ENCODE data around the gene CTAG2.

The CTAG2 gene

DNA sequence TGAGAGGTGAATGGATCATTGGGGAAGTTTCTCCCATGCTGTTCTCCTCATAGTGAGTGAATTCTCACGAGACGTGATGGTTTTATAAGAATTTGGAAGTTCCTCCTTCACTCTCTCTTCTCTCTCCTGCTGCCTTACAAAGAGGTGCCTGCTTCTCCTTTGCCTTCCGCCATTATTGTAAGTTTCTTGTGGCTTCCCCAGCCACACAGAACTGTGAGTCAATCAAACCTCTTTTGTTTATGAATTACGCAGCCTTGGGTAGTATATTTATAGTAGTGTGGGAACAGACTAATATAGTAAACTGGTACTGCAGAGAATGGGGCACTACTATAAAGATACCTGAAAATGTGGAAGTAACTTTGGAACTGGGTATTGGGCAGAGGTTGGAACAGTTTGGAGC, 7.8 kb upstream of the CTAG2 start:
- TF ChIP-seq, protein P1, sequence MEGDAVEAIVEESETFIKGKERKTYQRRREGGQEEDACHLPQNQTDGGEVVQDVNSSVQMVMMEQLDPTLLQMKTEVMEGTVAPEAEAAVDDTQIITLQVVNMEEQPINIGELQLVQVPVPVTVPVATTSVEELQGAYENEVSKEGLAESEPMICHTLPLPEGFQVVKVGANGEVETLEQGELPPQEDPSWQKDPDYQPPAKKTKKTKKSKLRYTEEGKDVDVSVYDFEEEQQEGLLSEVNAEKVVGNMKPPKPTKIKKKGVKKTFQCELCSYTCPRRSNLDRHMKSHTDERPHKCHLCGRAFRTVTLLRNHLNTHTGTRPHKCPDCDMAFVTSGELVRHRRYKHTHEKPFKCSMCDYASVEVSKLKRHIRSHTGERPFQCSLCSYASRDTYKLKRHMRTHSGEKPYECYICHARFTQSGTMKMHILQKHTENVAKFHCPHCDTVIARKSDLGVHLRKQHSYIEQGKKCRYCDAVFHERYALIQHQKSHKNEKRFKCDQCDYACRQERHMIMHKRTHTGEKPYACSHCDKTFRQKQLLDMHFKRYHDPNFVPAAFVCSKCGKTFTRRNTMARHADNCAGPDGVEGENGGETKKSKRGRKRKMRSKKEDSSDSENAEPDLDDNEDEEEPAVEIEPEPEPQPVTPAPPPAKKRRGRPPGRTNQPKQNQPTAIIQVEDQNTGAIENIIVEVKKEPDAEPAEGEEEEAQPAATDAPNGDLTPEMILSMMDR (IDR thresholded peaks at IDR 0.05; ENCODE audit: low read length, missing control alignments) = no peak
- H3K4me3 ChIP-seq (replicated peaks; ENCODE audit: low read depth, low read length) = no peak overlapping the region
- no peak for DNase-seq (ENCODE audit: low read depth)

DNA sequence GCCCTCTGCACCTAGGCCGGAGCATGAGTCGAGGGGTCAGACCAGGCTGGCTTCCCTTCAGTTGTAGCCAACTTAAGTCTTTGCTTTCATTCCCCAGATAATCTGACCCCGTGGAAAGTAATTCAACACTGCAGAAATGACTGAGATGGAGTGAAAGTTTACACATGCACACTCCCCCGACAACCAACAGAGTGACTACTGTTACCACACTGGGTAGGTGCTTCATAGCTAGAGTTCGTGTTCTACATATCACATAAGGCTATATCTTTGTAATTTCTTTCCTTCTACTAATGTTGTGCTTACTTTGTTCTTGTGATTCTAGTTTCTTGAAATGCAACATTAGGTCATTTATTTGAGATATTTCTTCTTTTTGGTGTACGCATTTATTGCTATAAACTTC, 7.2 kb upstream of the CTAG2 start:
- TF ChIP-seq, protein P1 (IDR thresholded peaks at IDR 0.05; ENCODE audit: low read length, missing control alignments) = no peak
- no peak overlapping the region for H3K4me3 ChIP-seq (replicated peaks; ENCODE audit: low read depth, low read length)

GRCh38 chrX:154658957-154659356, 5.6 kb upstream of the CTAG2 start:
- no peak overlapping the region for H3K4me3 ChIP-seq (replicated peaks; ENCODE audit: low read depth, low read length)
- TF ChIP-seq, protein P1 (IDR thresholded peaks at IDR 0.05; ENCODE audit: low read length, missing control alignments) = no peak
- no peak for DNase-seq (ENCODE audit: low read depth)

More for the DNA sequence above, 7.2 kb upstream of the CTAG2 start:
- DNase-seq (ENCODE audit: low read depth) = no peak

DNA sequence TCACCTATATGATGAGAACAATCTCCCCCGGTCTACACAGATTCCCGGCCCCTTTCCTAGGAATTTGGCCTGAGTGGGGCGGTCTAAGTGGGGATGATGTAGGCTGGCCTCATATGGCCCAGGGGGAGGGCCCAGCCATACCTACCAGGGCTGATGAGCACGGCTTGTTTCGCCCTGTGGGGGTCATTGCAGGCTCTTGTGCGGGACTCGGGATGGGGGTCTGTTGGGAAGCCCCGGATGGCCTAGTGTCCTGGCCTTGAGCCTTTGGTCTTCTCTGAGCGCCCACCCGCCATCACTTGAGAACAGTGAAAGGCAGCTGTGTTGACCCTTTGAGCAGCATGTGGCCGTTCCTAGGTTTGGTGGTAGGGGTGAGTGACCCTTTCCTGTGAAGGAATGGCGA, 4.8 kb upstream of the CTAG2 start:
- no peak overlapping the region for H3K4me3 ChIP-seq (replicated peaks; ENCODE audit: low read depth, low read length)
- no peak for DNase-seq (ENCODE audit: low read depth)
- TF ChIP-seq, protein P1 (IDR thresholded peaks at IDR 0.05; ENCODE audit: low read length, missing control alignments) = no peak

DNA sequence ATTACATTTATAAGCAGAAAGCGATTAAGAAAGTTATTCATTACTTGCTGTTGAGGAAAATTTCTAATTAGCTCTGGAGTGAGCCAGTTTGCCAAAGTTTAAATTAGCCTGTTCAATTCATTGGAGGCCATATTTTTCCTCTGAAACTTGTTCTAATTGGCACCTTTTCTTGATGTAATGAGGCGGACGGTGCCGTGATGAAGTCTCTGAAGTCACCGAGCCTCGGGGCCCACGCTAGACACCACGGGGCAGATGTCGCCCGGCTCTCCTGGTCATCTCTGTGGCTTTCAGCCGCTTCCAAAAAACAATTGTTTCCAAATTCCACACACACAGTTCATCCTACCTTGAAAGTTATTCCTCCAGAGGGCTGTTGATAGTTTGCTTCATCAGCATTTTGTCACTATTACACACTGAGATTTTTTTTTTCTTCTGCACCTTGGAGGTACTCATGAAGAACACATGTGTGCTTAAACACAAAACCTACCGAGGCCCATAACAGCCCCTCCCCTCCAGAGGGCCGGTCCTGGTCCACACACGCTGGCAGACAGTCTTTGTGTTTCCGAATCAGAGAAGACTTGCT, 3.9 kb upstream of the CTAG2 start:
- TF ChIP-seq, protein P1 (IDR thresholded peaks at IDR 0.05; ENCODE audit: low read length, missing control alignments) = no peak
- DNase-seq (ENCODE audit: low read depth) = no peak
- H3K4me3 ChIP-seq (replicated peaks; ENCODE audit: low read depth, low read length) = no peak overlapping the region

DNA sequence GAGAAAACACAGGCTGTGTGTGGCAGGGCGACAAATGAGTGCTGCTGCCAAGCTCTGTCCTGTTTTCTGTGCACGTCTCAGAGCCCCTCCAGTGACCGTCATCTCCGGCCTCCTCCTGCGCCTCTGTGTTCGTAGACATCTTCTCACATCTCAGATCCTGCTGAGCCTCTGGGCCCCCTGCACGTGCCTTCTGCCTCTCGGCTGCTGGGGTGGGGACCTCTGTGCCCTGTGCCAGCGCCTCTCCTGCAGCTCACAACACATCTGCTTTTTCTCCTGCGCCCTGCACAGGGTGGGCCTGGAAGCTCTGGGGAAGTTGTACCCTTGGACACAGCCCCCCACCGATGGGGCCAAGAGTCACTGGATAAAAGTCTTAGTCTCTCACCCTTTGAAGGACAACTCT, 2.4 kb upstream of the CTAG2 start:
- no peak for DNase-seq (ENCODE audit: low read depth)
- H3K4me3 ChIP-seq (replicated peaks; ENCODE audit: low read depth, low read length) = no peak overlapping the region
- TF ChIP-seq, protein P1 (IDR thresholded peaks at IDR 0.05; ENCODE audit: low read length, missing control alignments) = no peak

DNA sequence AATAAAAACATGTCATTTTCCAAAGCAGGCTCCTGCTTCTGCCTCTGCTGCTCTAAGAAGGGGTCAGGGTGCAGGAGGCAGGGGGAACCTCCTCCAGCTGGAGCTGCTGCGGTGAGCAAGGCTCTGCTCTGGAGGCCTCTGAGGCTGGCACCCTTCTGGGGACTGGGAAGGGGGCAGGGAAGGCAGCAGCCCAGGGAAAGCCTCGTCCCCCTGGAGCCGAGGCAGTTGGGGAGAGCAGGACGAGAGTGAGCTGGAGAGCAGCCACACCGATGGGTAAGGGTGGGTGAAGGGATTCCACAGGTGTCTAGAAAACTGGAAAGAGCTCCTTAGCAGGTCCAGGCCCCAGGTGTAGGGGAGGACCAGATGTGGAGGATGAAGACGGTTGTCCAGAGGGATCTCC, 2.0 kb upstream of the CTAG2 start:
- TF ChIP-seq, protein P1 (IDR thresholded peaks at IDR 0.05; ENCODE audit: low read length, missing control alignments) = no peak

More for the DNA sequence above, 2.0 kb upstream of the CTAG2 start:
- no peak overlapping the region for H3K4me3 ChIP-seq (replicated peaks; ENCODE audit: low read depth, low read length)
- DNase-seq (ENCODE audit: low read depth) = no peak

All from fibroblast of pulmonary artery (primary cell).